Islet of Langerhans (tissue), 1 donor: ENCODE measurements around the gene DGKI.

Experiments used
- FAIRE-seq: peaks from one replicate; lab custom pipeline; 2011; peaks lifted over from hg19 to GRCh38; lab: Jason Lieb, UNC

Gene DGKI

DNA sequence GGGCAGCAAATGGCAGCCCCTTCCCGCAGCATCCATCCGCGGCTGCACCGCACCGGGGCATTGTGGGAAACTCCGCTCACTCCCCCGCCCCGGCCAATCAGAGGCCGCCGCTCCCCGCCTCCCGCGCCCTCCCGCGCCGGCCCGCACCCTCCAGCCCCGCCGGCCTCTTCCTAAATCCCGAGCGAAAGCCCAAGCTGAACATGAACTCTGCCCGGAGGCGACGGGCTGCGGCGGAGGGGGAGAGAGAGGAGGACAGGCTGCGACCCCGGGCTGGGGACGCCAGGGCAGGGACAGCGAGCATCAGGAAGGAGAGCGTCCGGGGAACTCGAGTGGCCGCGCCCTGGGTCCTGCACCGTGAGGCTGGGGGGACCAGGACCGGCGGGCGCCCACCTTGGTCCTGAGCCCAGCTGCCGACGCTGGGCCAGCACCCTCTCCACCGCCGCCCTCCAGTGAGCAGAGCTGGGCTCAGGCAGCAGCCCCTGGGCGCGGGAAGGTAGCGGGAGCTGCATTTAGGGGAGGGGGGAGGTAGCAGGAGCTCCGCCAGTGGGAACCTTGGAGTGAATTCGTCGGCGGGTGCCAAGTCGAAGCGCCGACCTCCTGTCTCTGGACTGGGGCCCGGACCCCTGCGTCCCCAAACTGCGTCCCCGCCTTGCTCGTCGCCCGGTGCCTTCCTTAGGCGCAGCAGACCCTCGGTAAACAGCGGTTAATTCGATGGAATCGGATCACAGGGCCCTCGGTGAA, at the start of gene DGKI:
Gene DGKI (minus strand): TSS at position 148 of the 741 bp plus-strand sequence.
- FAIRE-seq: no peak

DNA sequence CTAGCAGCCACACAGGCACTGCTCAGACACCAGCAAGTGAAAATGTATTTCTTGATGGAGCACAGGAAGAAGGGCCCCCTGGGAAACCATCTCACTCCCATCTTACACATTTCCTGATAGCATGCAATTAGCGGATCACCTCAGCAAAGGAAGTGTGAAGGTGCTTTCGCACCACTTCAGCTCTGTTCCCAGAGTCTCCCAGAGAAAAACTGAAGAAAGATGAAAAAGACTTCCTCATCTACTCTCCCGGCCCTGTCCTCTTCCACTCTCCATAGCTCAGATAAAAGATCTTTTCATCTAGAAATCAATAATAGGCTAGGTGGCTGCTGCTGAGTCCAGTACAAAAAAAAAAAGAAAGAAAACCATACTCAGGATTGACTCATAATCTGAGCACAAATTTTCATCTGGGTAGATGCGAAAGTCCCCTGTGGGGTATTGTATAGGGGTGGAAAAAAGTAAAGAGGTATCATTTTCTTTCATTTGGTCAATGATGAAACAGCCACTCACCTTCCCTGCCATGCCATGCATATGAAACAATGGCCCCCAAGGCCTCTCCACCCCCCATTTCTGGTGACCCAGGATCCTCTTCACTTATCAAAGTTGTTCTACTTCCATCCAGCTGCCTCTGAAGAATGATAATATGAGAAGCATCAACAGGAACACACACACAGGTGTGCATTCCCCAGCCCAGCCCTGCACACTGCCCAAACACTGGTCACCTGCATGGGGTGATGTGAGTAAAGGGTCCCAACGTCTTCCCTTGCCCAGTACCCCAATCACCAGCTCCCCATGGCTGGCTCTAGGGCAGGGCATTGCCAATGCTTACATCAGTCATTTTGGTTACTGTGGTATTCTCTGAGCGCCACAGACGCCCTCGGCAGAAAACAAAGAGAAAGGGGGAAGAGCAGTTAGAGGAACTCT, 48.8 kb upstream of the DGKI start:
- no peak for FAIRE-seq

DNA sequence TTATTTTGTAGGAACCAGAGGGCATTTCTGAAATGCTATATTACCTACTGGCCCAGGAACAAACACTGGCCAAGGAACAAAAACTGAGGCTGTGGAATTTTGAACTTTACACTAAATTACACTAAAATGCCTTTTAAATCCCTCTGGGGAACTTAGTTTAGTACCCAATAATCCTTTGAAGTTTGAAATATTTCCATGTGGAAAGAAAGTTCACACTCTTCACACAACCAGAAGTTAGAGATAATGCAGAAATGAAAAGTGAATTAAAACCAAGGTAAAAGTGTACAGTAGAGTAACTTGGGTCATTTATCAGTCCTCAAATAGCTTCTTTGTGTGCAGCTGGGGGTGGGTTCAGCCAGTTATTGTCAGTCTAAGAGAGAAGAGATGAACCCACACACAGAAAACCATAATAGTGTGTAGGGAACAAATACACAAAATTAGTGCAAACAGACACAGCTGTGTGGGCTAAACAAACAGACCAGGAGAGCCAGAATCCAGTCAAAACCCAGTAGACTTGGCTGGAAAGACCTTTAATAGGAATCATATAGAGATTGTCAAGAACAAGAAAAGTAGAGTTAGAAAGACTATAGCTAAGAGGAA, 46.5 kb upstream of the DGKI start:
- no peak for FAIRE-seq

DNA sequence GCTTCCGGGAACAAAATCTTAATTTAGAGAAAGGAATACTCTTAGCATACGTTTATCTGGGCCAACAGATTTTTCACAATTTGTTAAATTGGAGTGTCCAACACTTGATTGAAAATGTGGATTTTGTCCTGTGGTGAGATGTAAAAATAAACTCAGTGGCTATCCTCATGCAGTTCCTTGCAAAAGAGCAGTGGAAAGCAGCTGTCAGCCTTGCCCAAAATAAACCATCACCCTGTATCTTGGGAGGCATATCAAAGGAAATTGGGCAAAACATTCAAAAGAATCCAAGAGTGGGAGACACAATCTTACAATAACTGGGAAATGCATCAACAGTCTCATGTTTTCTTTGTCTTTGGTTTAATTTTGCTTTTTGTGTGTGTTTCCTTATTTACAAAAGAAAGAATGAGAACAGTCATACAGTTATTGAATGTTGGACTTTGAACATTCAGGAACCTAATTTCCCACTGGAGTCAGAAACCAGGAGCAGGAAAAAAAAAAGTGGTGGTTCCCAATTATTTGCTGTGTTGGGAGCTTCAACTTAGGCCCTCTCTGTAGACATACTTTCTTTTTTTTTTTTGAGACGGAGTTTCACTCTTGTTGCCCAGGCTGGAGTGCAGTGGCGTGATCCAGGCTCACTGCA, 44.4 kb upstream of the DGKI start:
- no peak for FAIRE-seq

DNA sequence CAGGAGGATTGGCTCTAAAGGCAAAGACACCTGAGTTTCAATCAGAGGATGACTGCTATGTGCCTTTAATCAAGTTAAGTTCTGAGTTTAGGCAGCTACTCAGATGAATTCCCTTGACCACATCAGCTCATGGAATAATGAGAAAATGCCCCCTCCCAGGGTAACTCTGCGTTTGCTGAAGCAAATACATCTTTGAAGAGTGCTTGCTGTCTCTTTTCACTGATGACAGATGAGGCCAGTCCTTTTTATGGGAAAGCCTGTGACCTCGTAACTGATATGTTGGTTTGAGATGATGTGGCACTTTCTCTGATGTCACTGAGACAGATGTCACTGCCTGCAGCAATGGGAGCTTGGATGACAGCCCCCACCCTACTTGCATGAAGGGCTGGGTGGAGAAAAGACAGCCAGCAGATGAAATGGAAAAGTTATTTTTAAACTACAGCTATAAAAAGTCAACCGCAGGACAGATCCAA, 43.7 kb upstream of the DGKI start:
- FAIRE-seq: no peak

DNA sequence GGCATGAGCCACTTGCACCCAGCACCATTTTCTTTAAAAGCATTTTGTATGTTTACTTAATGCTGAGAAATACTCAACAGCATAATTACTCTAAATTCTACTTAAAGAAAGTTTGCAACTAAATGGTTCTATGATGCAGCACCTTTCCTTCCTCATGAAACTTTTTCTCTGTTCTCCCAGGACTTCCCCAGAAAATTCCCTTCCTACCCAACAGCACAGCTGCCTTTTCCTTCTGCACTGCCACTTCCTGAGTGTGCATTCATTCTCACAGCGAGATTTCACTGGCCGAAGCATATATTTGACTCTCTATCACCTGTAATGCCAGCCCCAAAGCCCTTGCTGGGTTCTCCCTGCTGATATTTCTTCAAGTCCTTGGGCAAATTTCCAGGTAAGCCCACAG, 41.5 kb upstream of the DGKI start:
- no peak for FAIRE-seq

DNA sequence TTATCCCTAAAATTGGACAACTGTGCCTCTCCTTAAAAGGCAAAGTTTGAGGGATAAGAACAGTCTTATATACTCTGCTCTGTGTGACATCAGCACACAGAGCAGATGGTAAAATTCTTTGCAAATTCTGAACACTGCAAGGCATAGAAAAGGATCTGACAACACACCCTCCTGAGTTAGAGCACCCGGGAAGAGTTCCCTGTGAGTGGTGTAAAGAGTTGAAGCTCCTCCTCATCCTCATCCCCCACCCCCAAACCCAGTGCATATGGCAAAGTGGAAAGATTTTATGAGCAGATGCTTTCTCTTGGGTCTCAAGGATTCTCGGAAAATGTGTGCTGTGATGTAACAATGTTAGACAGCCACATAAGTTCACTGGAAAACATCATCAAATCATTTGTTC, 40.0 kb upstream of the DGKI start:
- FAIRE-seq: no peak

DNA sequence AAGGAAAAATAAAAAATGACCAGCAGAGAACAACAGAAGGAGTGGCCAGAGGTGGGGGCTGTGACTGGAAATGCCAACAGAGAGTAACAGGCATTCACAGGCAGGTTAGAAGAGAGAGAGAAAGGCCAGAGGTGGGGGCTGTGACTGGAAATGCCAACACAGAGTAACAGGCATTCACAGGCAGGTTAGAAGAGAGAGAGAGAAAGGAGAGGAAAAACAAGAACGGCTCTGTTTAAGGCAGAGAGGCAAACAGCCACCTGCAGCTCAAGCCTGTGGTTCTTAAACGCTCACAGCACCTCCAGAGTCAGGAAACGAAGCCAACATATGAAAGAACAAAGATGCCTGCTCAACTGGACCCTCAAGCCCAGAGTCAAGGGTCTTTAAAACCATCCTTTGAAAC, 39.5 kb upstream of the DGKI start:
- no peak for FAIRE-seq

DNA sequence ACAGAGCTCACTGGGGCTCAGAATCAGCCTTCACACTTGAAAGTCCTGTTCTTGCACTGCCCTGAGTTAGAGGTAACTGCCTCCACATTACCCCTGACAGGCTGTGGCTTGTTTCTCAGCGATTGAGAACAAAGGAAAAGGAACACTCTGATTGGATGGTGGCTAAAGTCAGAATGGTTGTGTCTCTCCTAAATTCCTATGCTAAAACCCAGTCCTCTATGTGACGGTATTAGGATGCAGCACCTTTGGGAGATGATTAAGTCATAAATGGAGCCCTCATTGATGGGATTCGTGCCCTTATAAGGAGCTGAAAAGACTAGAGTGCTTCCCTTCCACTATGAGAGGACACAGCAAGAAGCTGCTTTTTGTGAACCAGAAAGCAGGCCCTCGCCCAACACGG, 38.9 kb upstream of the DGKI start:
- no peak for FAIRE-seq

DNA sequence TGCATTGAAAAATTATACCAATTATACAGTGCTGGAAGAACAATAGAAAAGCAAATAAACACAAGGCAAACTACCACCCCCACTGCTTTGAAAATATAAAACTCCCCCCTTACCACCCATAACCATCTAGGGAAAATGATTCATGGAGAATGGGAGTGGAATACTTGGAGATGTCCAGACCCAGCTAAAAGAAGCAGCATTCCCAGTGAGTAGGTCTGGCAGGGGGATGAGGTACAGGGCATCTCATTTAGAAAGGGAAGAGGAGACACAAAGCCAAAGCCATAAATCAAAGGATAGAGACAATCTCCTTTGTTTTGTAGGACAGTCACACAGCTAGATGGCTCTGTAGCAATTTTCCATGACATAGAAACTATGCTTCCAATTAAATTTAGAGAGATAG, 36.0 kb upstream of the DGKI start:
- no peak for FAIRE-seq

DNA sequence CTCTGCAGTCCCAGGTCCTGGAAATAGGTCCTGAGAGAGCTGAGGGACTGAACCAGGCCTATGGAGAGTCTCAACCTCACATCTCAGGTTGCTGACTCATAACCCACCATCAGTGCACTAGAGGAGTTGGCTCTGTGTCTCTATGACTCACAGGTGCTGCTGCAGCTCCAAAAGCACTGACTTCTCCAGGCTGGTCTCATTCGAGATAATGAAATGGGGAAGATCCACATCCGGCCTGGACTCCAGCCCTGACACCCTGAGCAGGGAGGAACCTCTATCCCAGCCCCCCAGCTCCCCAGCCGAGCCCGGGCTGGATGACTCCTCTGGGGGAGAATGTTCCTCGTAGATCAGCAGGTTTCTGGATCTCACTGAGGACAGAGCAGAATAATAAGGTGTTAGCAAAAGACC, 35.5 kb upstream of the DGKI start:
- no peak for FAIRE-seq

DNA sequence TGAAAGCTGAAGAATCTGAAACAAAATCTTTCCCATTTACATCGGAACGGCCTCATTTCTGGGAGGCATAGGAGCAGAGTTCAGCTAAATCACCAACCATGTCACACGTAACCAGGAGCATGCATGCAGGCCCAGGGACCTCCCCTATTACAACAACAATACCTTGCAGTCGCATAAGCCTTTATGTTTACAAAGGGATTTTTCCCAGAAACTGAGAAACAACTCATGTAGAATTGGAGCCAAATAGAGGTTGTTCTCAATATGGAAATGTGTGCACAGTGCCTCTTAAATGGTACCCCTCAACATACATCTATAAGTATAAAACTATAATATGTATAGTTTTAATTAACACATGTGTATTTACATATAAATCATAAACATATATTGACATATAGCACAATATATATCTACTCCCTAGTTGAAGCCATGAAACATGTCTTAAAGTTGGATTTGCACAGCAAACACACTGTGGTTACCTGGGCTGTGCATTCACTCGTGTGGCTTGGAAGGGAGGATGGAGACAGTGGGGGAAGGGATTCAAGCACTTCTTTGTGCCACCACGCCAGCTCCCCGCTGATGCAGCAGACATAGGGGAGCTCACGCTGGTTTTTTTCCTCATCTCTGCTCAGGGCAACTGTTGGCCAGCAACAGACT, 35.0 kb upstream of the DGKI start:
- no peak for FAIRE-seq

DNA sequence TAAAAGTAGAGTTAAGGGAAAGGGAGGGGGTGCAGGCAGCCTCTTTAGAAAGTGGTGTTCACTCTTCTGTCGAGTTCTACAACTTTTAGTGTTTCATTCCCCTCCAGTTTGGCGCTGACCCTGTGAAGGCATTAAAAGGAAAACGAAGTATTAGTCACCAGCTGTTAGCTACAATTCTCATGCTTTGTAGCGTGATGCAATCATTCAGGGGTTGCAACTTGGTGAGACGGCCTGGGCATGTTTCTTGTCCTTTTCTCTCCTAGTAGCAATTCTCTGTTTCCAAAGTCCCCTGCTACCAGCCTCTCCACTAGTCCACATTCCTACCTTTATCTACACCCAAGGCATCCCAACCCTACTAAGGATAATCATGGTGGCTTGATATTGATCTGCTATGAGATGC, 33.7 kb upstream of the DGKI start:
- no peak for FAIRE-seq

DNA sequence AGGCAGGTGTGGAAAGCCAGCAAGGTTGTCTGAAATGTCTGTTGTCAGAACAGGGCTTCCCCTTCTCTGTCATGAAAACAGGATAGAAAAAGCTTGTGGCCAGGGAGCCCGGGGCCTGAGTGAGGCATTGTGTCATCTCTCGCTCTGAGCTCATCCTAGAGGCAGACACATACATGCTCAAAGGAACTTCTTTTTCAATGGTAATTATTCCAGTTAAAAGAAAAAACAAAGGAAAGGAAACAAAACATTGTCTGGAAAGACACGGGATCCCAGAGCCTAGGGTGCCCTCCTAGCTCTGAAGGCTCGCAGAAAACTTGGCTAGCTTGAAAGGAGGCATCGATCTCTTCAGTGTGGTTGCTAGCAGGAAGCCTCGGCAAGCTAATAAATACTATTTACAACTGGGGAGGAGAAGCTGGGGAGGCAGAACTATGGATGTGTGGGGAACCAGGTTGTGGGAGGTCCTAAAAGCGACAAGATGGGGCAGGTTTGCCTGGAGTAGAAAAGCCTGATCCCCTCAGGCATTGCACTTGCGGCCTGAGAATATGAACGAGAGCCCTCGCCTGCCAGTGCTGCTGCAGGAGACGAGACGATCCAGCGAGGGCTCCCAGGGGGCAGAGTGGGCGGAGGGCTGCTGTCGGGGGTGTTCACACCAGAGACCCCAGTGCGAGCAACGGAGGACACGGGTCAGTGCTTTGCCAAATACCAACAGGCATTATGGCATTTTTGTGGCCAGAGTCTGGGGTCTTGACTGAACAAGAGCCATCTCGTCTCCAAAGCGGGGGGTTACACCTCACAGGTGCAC, 32.8 kb upstream of the DGKI start:
- FAIRE-seq: no peak

DNA sequence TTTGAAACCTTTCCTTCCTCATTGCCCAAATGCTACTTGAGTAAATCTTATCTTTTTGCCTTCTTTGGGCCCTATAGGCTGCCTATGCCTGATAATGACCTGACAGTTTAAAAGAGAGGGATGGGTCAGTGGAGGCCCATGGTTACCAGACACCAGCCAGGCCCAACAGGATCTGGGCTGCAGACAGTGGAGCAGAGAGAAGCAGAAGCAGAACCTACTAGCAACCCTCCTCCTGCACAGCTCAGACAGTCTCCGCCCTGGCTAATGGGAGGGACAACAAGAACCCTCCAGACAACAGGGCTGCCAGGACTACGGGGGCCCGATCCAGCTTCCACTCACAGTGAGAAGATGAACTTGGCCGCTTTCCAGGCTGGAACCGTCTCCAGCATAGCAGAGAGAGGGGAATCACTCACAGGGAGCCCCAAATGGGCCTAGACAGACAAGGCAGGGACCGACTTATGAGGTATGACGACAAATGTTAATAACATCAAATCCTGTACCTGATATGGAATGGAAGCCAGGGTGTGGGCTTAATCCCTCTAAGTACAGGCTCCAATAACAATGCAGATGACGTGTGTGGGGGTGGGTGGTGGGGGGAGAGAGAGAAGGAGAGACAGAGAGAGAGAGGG, 31.7 kb upstream of the DGKI start:
- FAIRE-seq: no peak

DNA sequence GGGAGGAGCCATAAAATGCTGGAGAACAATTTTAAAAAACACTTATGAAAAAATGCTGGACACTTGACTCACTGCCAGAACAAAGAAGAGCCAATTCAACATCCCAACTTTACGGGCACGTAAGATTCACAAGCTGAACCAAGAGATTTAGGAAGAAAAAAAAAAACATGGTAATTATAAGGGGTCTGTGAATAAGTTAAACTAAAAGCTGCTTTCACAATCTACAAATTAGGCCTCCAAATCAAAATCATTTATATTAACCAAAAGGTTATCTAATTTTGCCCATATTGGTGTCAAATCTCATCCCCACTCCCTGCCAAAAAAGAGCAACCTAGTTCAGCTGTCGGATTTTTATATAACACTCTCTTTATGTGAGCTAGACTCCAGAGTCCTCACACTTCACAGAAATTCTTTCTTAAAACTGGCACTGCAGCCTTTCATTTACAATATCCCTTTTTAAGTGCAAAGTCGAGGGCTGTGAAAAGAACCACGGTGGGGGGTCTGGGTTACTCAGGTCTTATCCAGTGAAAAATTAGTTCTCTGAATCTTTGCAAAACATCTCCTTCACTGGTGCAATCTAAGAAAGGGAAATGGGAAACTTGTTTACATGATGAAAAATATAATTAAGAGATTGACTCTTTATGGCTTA, 30.4 kb upstream of the DGKI start:
- no peak for FAIRE-seq

DNA sequence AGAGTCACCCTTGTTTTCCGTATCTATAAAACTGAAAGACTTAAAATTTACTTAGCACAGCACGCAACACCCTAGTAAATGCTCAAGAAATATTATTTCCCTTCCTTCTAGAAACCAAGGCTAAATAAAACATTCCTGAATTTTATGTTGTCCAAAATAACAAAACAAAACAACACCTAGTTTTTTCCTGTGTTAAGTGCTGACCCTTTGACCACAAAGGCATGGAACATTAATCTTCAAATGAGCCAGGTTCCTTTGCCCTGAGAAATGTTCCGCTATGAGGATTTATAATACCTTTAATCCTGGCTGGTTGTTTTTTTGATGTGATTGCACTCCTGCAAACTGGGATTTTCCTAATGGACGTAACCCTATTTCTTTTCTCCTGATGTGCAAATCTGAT, 29.0 kb upstream of the DGKI start:
- no peak for FAIRE-seq

DNA sequence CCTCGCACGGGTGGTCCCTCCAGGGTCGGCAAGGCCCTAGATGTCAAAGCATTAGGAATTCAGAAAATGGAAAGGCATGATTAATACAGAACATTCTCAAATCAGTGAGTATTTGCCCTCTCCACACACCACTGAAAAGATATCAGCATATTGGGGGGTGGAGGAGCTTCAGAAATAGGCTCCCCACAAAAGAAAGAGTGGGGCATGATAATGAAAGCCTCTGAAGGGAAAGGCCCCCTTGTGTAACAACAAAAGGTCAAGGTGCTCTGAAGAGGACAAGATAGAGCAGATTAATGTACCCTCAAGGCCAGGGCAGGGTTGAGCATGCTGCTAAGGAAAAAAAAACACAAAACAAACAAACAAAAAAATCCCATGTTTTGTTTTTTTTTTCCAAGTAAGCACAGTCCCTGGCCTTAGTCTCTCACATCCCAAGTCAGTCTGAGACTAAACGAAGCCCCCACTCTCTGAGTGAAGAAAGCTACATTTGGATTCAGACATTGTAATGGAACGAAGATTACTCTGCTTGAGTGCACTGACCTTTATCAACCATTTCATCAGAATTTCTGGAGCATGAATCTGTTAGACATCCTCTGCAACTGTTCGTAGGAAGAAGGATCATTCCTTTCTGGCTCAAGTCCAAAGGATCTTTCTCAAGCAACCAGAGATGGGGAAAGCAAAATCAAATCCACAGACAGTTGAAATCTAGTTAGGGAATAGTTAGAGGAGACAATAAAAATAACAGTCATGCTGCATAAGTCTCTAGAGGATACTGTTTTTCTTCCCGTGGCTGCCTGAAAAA, 27.4 kb upstream of the DGKI start:
- FAIRE-seq: no peak

DNA sequence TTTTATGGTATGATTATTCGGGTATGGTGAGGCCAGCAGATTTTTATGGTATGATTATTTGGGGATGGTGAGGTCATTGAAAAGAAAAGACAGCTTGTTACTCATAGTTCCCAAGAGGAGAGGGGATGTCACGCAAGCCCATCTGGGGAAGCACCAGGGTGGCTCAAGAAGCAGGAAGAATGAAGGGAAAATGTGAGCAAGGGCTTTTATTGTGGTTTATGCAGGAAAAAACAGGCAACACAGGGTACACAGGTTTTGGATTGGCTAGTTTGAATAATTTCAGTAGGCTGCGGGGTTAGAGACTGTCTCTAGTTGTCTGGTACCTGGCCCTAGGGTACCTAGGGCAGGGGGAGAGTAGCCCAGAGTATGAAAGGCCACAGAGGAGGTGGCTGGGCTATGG, 26.8 kb upstream of the DGKI start:
- no peak for FAIRE-seq
